Fibroblast of skin of right quadriceps (primary cell): ENCODE data around the gene DMRT3.

Experiments
- DNase-seq: peaks from one replicate; pipeline ENCODE4 v3.0.0-alpha.2; 2013

The DMRT3 gene

GRCh38 chr9:976258-976942, at the start of gene DMRT3:
DMRT3 (plus strand) TSS chr9:976655; CDS start chr9:977002, 347 bp downstream.
- DNase-seq = no peak

- no peak for DNase-seq
Measured at GRCh38 chr9:926976-927375, 49.5 kb upstream of the DMRT3 start.

GRCh38 chr9:928363-929042, 48.0 kb upstream of the DMRT3 start:
- DNase-seq = no peak

GRCh38 chr9:929719-930118, 46.7 kb upstream of the DMRT3 start:
- no peak for DNase-seq

- no peak for DNase-seq
Measured at GRCh38 chr9:933356-933755, 43.1 kb upstream of the DMRT3 start.

GRCh38 chr9:935348-935965, 41.0 kb upstream of the DMRT3 start:
- DNase-seq = peak; percentile 18

- no peak for DNase-seq
Measured at GRCh38 chr9:942805-943580, 33.5 kb upstream of the DMRT3 start.

- no peak for DNase-seq
Measured at GRCh38 chr9:947985-948384, 28.5 kb upstream of the DMRT3 start.

GRCh38 chr9:948497-948896, 28.0 kb upstream of the DMRT3 start:
- no peak for DNase-seq

GRCh38 chr9:950139-950538, 26.3 kb upstream of the DMRT3 start:
- DNase-seq = no peak

GRCh38 chr9:952546-952945, 23.9 kb upstream of the DMRT3 start:
- DNase-seq = no peak

GRCh38 chr9:959105-959504, 17.4 kb upstream of the DMRT3 start:
- DNase-seq = no peak

GRCh38 chr9:959914-960313, 16.5 kb upstream of the DMRT3 start:
- no peak for DNase-seq

GRCh38 chr9:962023-962422, 14.4 kb upstream of the DMRT3 start:
- DNase-seq = peak; percentile 25

- DNase-seq = no peak
Measured at GRCh38 chr9:965497-965896, 11.0 kb upstream of the DMRT3 start.

GRCh38 chr9:966870-967269, 9.6 kb upstream of the DMRT3 start:
- DNase-seq = no peak

- DNase-seq = no peak
Measured at GRCh38 chr9:967436-967835, 9.0 kb upstream of the DMRT3 start.

GRCh38 chr9:967903-968641, 8.4 kb upstream of the DMRT3 start:
- DNase-seq = no peak

- DNase-seq = no peak
Measured at GRCh38 chr9:969310-970150, 6.9 kb upstream of the DMRT3 start.

GRCh38 chr9:970151-970996, 6.1 kb upstream of the DMRT3 start:
- no peak for DNase-seq
